Karpas-422 (cell line): Measurements from ENCODE around the gene JADE2. TPM values are rescaled to one million over a fixed set of nuclear protein-coding genes. Genes with fewer than 3 reads are reported as not detected.
"Not testable (repeated sequence)": the region's sequence is repeated elsewhere in the genome, so short reads cannot be mapped to it uniquely, and the experiment has no call there.

Experiments
- DNase-seq: peaks from one replicate; pipeline ENCODE4 v3.0.0-alpha.2; 2015
- H2AFZ ChIP-seq: fragments of 200-600 bp; sonication (generic); 2 replicates; pipeline ENCODE4 v1.6.1; 2014; ENCODE audit warnings: antibody characterized with exemption, low read length, mixed read lengths
- H3K27ac ChIP-seq: fragments of 200-600 bp; sonication (generic); 2 replicates; pipeline ENCODE4 v1.5.1; 2014; ENCODE audit warnings: mild to moderate bottlenecking, low read length, moderate library complexity
- H3K27me3 ChIP-seq: fragments of 200-600 bp; sonication (generic); 2 replicates; pipeline ENCODE4 v1.6.1; 2014; ENCODE audit warnings: low read length, mixed read lengths
- H3K36me3 ChIP-seq: fragments of 200-600 bp; sonication (generic); 2 replicates; pipeline ENCODE4 v1.6.1; 2014; ENCODE audit warnings: low read length, mixed read lengths; ENCODE audit not compliant: insufficient read depth
- H3K4me1 ChIP-seq: fragments of 200-600 bp; sonication (generic); 2 replicates; pipeline ENCODE4 v1.6.1; 2014; ENCODE audit warnings: mild to moderate bottlenecking, low read length, mixed read lengths
- H3K4me2 ChIP-seq: fragments of 200-600 bp; sonication (generic); 2 replicates; pipeline ENCODE4 v1.6.1; 2014; ENCODE audit warnings: low read length, low read depth, mild to moderate bottlenecking; ENCODE audit not compliant: poor library complexity, severe bottlenecking
- H3K4me3 ChIP-seq: fragments of 200-600 bp; sonication (generic); 2 replicates; pipeline ENCODE4 v1.5.1; 2014; ENCODE audit warnings: mild to moderate bottlenecking, antibody characterized with exemption, low read length, mixed read lengths
- H3K79me2 ChIP-seq: fragments of 200-600 bp; sonication (generic); 2 replicates; pipeline ENCODE4 v1.6.1; 2014; ENCODE audit warnings: mild to moderate bottlenecking, low read length, mixed read lengths
- H3K9ac ChIP-seq: fragments of 200-600 bp; sonication (generic); 2 replicates; pipeline ENCODE4 v1.6.0; 2014; ENCODE audit warnings: low read length
- H3K9me2 ChIP-seq: fragments of 200-600 bp; sonication (generic), shearing (Covaris generic); replicated peaks from 2 replicates; pipeline ENCODE4 v1.6.0; 2014; ENCODE audit warnings: mild to moderate bottlenecking, low read length, moderate library complexity; ENCODE audit not compliant: insufficient read depth
- H3K9me3 ChIP-seq: fragments of 300-700, 200-600 bp; sonication (generic); 2 replicates; pipeline ENCODE4 v1.6.1; 2014; ENCODE audit warnings: low read length, mixed read lengths
- H4K20me1 ChIP-seq: fragments of 200-600 bp; sonication (generic); 2 replicates; pipeline ENCODE4 v1.6.1; 2014; ENCODE audit warnings: mild to moderate bottlenecking, antibody characterized with exemption, low read length, low read depth; ENCODE audit not compliant: insufficient read depth
- total RNA-seq: library from RNA; depleted of rRNA; stranded (reverse); fragments of >200 nt; shearing (Covaris generic); gene quantifications from 2 replicates; pipeline ENCODE4 v1.2.3, GENCODE V29; 2014; ENCODE audit warnings: low replicate concordance

JADE2 gene
- total RNA-seq, 1 experiment from 2014 or later: 82.1 TPM

- Histone ChIP-seq H3K4me1 (peaks cover 100% of the 10 kb centered on the region), H3K27ac (peak overlapping the region; percentile 98), H3K9me2 (no peaks in the 10 kb centered on the region), H3K79me2 (peaks cover 36% of the 10 kb centered on the region), H3K4me2 (peak overlapping the region; percentile 84), H4K20me1 (no peaks in the 10 kb centered on the region), H3K9me3 (no peaks in the 10 kb centered on the region), H3K9ac (peak overlapping the region; percentile 83), H2AFZ (no peak overlapping the region), H3K27me3 (no peaks in the 10 kb centered on the region), H3K36me3 (peaks cover 38% of the 10 kb centered on the region), H3K4me3 (peak overlapping the region; percentile 57)
- DNase-seq: peak; percentile 95
These were observed 24.2 kb downstream of the JADE2 start for GRCh38 chr5:134549714-134550113.

GRCh38 chr5:134550271-134551214, 25.1 kb downstream of the JADE2 start:
- H3K9me3 ChIP-seq: no peaks in the 10 kb centered on the region

DNA sequence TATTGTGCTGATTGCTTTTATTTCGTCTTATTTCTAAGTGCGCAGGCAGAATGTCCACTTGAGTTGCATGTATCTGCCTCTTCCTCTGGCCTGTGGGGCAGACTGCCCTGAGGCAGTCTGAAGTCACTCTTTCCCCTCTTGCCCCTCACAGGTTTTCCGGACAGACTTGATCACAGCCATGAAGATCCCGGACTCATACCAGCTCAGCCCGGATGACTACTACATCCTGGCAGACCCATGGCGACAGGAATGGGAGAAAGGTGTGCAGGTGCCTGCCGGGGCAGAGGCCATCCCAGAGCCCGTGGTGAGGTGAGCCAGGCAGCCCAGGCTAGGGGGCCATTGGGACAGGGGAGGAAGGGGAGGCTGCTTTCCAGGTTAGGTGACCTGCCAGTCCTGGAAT, 26.4 kb downstream of the JADE2 start:
- peaks cover 88% of the 10 kb centered on the region for H3K4me1 ChIP-seq
- H3K27ac ChIP-seq: peak overlapping the region; percentile 98
- no peaks in the 10 kb centered on the region for H3K27me3 ChIP-seq
- H3K9me3 ChIP-seq: no peaks in the 10 kb centered on the region
- H3K9ac ChIP-seq: peak overlapping the region; percentile 83
- peaks cover 48% of the 10 kb centered on the region for H3K79me2 ChIP-seq
- peak overlapping the region; percentile 84 for H3K4me2 ChIP-seq
- H3K9me2 ChIP-seq: no peaks in the 10 kb centered on the region
- peaks cover 51% of the 10 kb centered on the region for H3K36me3 ChIP-seq
- H2AFZ ChIP-seq: no peak overlapping the region
- no peak overlapping the region for H3K4me3 ChIP-seq
- DNase-seq: no peak
- no peaks in the 10 kb centered on the region for H4K20me1 ChIP-seq

More at GRCh38 chr5:134550271-134551214, 25.1 kb downstream of the JADE2 start:
- Histone ChIP-seq H3K27ac (peak overlapping the region; percentile 98), H4K20me1 (no peaks in the 10 kb centered on the region), H3K4me2 (peak overlapping the region; percentile 84), H3K79me2 (peaks cover 43% of the 10 kb centered on the region), H3K4me3 (peak overlapping the region; percentile 57), H3K9ac (peak overlapping the region; percentile 83), H3K27me3 (no peaks in the 10 kb centered on the region), H2AFZ (no peak overlapping the region), H3K9me2 (no peaks in the 10 kb centered on the region), H3K36me3 (peaks cover 45% of the 10 kb centered on the region), H3K4me1 (peaks cover 100% of the 10 kb centered on the region)
- peak; percentile 89 for DNase-seq

GRCh38 chr5:134552301-134552700, 26.8 kb downstream of the JADE2 start:
- no peaks in the 10 kb centered on the region for H3K27me3 ChIP-seq
- H4K20me1 ChIP-seq: no peaks in the 10 kb centered on the region
- no peaks in the 10 kb centered on the region for H3K9me2 ChIP-seq
- H3K79me2 ChIP-seq: peaks cover 49% of the 10 kb centered on the region
- peak overlapping the region; percentile 98 for H3K27ac ChIP-seq
- H3K9me3 ChIP-seq: no peaks in the 10 kb centered on the region
- H3K4me3 ChIP-seq: no peak overlapping the region
- H3K9ac ChIP-seq: peak overlapping the region; percentile 83; the same call in 1 of the 2 replicates
- DNase-seq: no peak
- H2AFZ ChIP-seq: no peak overlapping the region
- peaks cover 52% of the 10 kb centered on the region for H3K36me3 ChIP-seq
- H3K4me1 ChIP-seq: peaks cover 84% of the 10 kb centered on the region
- peak overlapping the region; percentile 84 for H3K4me2 ChIP-seq

- H3K27ac ChIP-seq: peak overlapping the region; percentile 98
These were observed 27.2 kb downstream of the JADE2 start for GRCh38 chr5:134552716-134553115.

GRCh38 chr5:134553821-134554267, 28.4 kb downstream of the JADE2 start:
- H3K27ac ChIP-seq: peak overlapping the region; percentile 98
- H2AFZ ChIP-seq: no peak overlapping the region
- no peak for DNase-seq
- peaks cover 52% of the 10 kb centered on the region for H3K79me2 ChIP-seq
- H3K4me3 ChIP-seq: no peak overlapping the region
- H3K27me3 ChIP-seq: no peaks in the 10 kb centered on the region
- H3K9me2 ChIP-seq: no peaks in the 10 kb centered on the region
- H4K20me1 ChIP-seq: peaks cover 3% of the 10 kb centered on the region; the same call in 1 of the 2 replicates
- peak overlapping the region; percentile 45 for H3K9ac ChIP-seq
- H3K4me1 ChIP-seq: peaks cover 69% of the 10 kb centered on the region
- H3K36me3 ChIP-seq: peaks cover 51% of the 10 kb centered on the region
- peak overlapping the region; percentile 12 for H3K4me2 ChIP-seq
- no peaks in the 10 kb centered on the region for H3K9me3 ChIP-seq

More at GRCh38 chr5:134552716-134553115, 27.2 kb downstream of the JADE2 start:
- peaks cover 49% of the 10 kb centered on the region for H3K79me2 ChIP-seq
- not testable (repeated sequence) for H3K9ac ChIP-seq, H4K20me1 ChIP-seq, H2AFZ ChIP-seq, H3K4me3 ChIP-seq, H3K4me2 ChIP-seq, H3K9me2 ChIP-seq, H3K9me3 ChIP-seq, DNase-seq, H3K27me3 ChIP-seq
- peaks cover 52% of the 10 kb centered on the region for H3K36me3 ChIP-seq
- peaks cover 80% of the 10 kb centered on the region for H3K4me1 ChIP-seq

DNA sequence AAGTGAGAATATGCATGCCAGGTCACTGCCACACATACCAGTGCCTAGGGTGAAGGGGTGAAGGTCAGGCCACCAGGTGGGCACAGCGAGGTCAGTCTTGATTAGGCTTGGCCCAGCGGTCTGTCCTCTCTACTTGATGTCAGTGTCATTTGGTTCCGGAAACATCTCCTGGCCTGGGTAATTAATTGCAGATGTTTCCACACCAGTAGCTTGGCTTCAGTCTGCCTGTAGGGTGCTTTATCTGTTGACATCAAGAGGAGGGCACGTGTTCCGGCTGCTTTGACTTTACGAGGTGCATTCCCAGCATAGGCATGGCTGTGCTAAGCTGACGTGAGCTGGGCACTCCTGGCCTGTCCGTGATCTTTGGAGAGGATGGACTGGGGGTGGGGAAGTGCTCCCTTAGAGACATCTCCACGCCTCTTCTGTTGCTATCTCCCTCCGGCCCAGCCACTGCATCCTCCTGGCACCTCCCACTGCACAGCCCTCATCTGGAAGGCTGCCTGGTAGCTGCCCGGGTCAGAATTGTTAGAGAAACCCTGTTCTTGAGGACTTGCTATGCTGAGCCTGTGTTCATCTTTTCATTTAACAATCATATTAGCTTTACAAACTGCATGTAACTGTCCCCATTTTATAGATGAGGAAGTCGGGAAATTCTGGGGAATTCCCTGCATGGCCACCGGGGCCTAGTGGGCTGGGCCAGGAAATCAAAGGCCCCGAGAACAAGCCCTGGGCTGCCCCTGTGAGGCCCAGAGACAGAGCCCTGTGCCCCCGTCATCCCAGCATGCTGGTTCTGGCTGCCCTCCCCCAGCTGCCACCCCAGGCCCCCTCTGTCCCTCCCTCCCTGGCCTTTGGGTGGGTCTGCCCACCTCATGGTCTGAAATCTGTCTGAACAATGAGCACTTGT, 29.1 kb downstream of the JADE2 start:
- peak; percentile 67 for DNase-seq
- H3K36me3 ChIP-seq: peaks cover 56% of the 10 kb centered on the region
- no peak overlapping the region for H3K4me3 ChIP-seq
- no peaks in the 10 kb centered on the region for H3K27me3 ChIP-seq
- H3K79me2 ChIP-seq: peaks cover 59% of the 10 kb centered on the region
- no peak overlapping the region for H2AFZ ChIP-seq
- peak overlapping the region; percentile 45 for H3K9ac ChIP-seq
- H3K9me2 ChIP-seq: no peaks in the 10 kb centered on the region
- peaks cover 8% of the 10 kb centered on the region; the same call in 1 of the 2 replicates for H4K20me1 ChIP-seq
- peaks cover 62% of the 10 kb centered on the region for H3K4me1 ChIP-seq
- H3K27ac ChIP-seq: peak overlapping the region; percentile 98
- H3K9me3 ChIP-seq: no peaks in the 10 kb centered on the region
- H3K4me2 ChIP-seq: peak overlapping the region; percentile 12
